ENCODE data around the gene GAPDH. TPM values are rescaled to one million over a fixed set of nuclear protein-coding genes. Genes with fewer than 3 reads are reported as not detected.
"Not testable (repeated sequence)": the region's sequence is repeated elsewhere in the genome, so short reads cannot be mapped to it uniquely, and the experiment has no call there.

The GAPDH gene
- total RNA-seq, 2 experiments from 2014 or later: 5,691 to 5,753 TPM

GRCh38 chr12:6573001-6573400 lies 38.7 kb downstream of the GAPDH start:
- H3K27ac Mint-ChIP-seq: no peak overlapping the region
- H3K27me3 Mint-ChIP-seq: no peaks in the 10 kb centered on the region
- ChIA-PET CTCF (interaction anchor here (0.9 kb wide), 1 partner anchor 19 kb away, joined by 4 read pairs; no protein-coding TSS in a partner anchor), POLR2A (interaction anchor here (1.6 kb wide), 1 partner anchor 33 kb away, joined by 6 read pairs; no protein-coding TSS in a partner anchor)
- H3K36me3 Mint-ChIP-seq (ENCODE audit: low read depth): peaks cover 71% of the 10 kb centered on the region
- no peak overlapping the region for H3K4me3 Mint-ChIP-seq
- peaks cover 47% of the 10 kb centered on the region for H3K4me1 Mint-ChIP-seq
- H3K9me3 Mint-ChIP-seq: no peaks in the 10 kb centered on the region
- no peak for DNase-seq

- POLR2A ChIA-PET: no interaction called here
- Mint-ChIP-seq H3K27ac (peak overlapping the region; percentile 45), H3K4me3 (no peak overlapping the region), H3K36me3 (ENCODE audit: low read depth) (peaks cover 72% of the 10 kb centered on the region), H3K27me3 (no peaks in the 10 kb centered on the region), H3K4me1 (peaks cover 37% of the 10 kb centered on the region), H3K9me3 (no peaks in the 10 kb centered on the region)
- CTCF ChIA-PET: no interaction called here
- no peak for DNase-seq
Observed at GRCh38 chr12:6574576-6575295, 40.4 kb downstream of the GAPDH start.

GRCh38 chr12:6575648-6576047 lies 41.3 kb downstream of the GAPDH start:
- H3K4me1 Mint-ChIP-seq: peaks cover 29% of the 10 kb centered on the region
- POLR2A ChIA-PET: no interaction called here
- H3K36me3 Mint-ChIP-seq (ENCODE audit: low read depth): peaks cover 68% of the 10 kb centered on the region
- CTCF ChIA-PET: no interaction called here
- no peak for DNase-seq
- H3K4me3 Mint-ChIP-seq: no peak overlapping the region
- H3K27me3 Mint-ChIP-seq: no peaks in the 10 kb centered on the region
- peak overlapping the region; percentile 50 for H3K27ac Mint-ChIP-seq
- no peaks in the 10 kb centered on the region for H3K9me3 Mint-ChIP-seq

- peaks cover 4% of the 10 kb centered on the region for H3K4me1 Mint-ChIP-seq
- ChIA-PET POLR2A (no interaction called here), CTCF (no interaction called here)
- no peaks in the 10 kb centered on the region for H3K9me3 Mint-ChIP-seq
- no peak for DNase-seq
- H3K27me3 Mint-ChIP-seq: no peaks in the 10 kb centered on the region
- no peak overlapping the region for H3K4me3 Mint-ChIP-seq
- H3K36me3 Mint-ChIP-seq (ENCODE audit: low read depth): peaks cover 73% of the 10 kb centered on the region
- H3K27ac Mint-ChIP-seq: no peak overlapping the region
Observed at GRCh38 chr12:6582196-6582595, 47.9 kb downstream of the GAPDH start.

GRCh38 chr12:6582959-6583358 lies 48.6 kb downstream of the GAPDH start:
- Mint-ChIP-seq H3K4me3 (no peak overlapping the region), H3K27ac (no peak overlapping the region), H3K4me1 (no peaks in the 10 kb centered on the region), H3K27me3 (no peaks in the 10 kb centered on the region), H3K36me3 (ENCODE audit: low read depth) (peaks cover 73% of the 10 kb centered on the region), H3K9me3 (no peaks in the 10 kb centered on the region)
- CTCF ChIA-PET: interaction anchor here (0.8 to 1.5 kb wide), 3 partner anchors 12 to 170 kb away, joined by 3 to 5 read pairs (median 3); partner anchors contain the start of gene MLF2
- DNase-seq: no peak
- POLR2A ChIA-PET: interaction anchor here (0.6 to 1.5 kb wide), 4 partner anchors 13 to 141 kb away, joined by 3 read pairs; partner anchors contain the start of genes COPS7A and NOP2

- H3K27me3 Mint-ChIP-seq: no peaks in the 10 kb centered on the region
- H3K4me1 Mint-ChIP-seq: no peaks in the 10 kb centered on the region
- no peak for DNase-seq
- peaks cover 67% of the 10 kb centered on the region for H3K36me3 Mint-ChIP-seq (ENCODE audit: low read depth)
- CTCF ChIA-PET: interaction anchor here (1.4 to 1.5 kb wide), 2 partner anchors 14 to 47 kb away, joined by 3 to 5 read pairs; no protein-coding TSS in a partner anchor
- POLR2A ChIA-PET: interaction anchor here (1.5 kb wide), 1 partner anchor 16 kb away, joined by 3 read pairs; the partner anchor contains the start of gene NOP2
- no peaks in the 10 kb centered on the region for H3K9me3 Mint-ChIP-seq
- no peak overlapping the region for H3K27ac Mint-ChIP-seq
- no peak overlapping the region for H3K4me3 Mint-ChIP-seq
Observed at GRCh38 chr12:6584293-6584692, 50.0 kb downstream of the GAPDH start.

DNA sequence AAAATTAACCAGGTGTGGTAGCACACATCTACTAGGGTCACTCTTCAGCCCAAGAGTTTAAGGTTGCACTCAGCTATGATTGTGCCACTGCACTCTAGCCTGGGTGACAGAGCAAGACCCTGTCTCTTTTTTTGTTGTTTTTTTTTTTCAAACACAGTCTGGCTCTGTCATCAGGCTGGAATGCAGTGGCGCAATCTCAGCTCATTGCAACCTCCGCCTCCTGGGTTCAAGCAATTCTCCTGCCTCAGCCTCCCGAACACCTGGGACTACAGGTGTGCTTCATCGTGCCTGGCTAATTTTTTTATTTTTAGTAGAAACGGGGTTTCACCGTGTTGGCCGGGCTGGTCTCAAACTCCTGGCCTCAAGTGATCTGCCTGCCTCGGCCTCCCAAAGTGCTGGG lies 52.3 kb downstream of the GAPDH start:
- POLR2A ChIA-PET, H3K27ac Mint-ChIP-seq, H3K4me1 Mint-ChIP-seq, DNase-seq, H3K4me3 Mint-ChIP-seq, H3K27me3 Mint-ChIP-seq, H3K9me3 Mint-ChIP-seq: not testable (repeated sequence)
- peaks cover 67% of the 10 kb centered on the region for H3K36me3 Mint-ChIP-seq (ENCODE audit: low read depth)
- CTCF ChIA-PET: interaction anchor here (0.9 kb wide), 1 partner anchor 9 kb away, joined by 3 read pairs; no protein-coding TSS in a partner anchor

Other genes with a start within 250 kb of the GAPDH start
- not detected for gene PLEKHG6, start 223.8 kb upstream of the GAPDH start, total RNA-seq
- 10 to 100 TPM; 61.5 to 61.9 TPM for gene TNFRSF1A, start 192.4 kb upstream of the GAPDH start, total RNA-seq
- gene SCNN1A, start 159.0 kb upstream of the GAPDH start, total RNA-seq: 1 to 10 TPM in 1 of 2 experiments, under 1 TPM in 1; 0.78 to 1.3 TPM
- gene LTBR, start 150.4 kb upstream of the GAPDH start, total RNA-seq: under 1 TPM; 0.38 to 0.40 TPM
- 10 to 100 TPM; 39.9 to 43.4 TPM for gene CD27, start 89.6 kb upstream of the GAPDH start, total RNA-seq
- gene TAPBPL, start 82.5 kb upstream of the GAPDH start, total RNA-seq: 10 to 100 TPM; 45.0 to 49.0 TPM
- 10 to 100 TPM; 45.1 to 50.9 TPM for gene VAMP1, start 63.8 kb upstream of the GAPDH start, total RNA-seq
- gene MRPL51, start 41.3 kb upstream of the GAPDH start, total RNA-seq: 100 to 1,000 TPM; 204 to 208 TPM
- gene NCAPD2, start 40.4 kb upstream of the GAPDH start, total RNA-seq: 100 to 1,000 TPM; 153 to 156 TPM
- 10 to 100 TPM; 23.1 to 23.6 TPM for gene IFFO1, start 21.5 kb downstream of the GAPDH start, total RNA-seq
- 10 to 100 TPM; 46.5 to 50.9 TPM for gene NOP2, start 33.8 kb downstream of the GAPDH start, total RNA-seq
- gene CHD4, start 72.9 kb downstream of the GAPDH start, total RNA-seq: 100 to 1,000 TPM; 223 to 234 TPM
- 1 to 10 TPM; 7.8 to 8.0 TPM for gene LPAR5, start 101.4 kb downstream of the GAPDH start, total RNA-seq
- 1 to 10 TPM; 1.8 TPM for gene ACRBP, start 112.9 kb downstream of the GAPDH start, total RNA-seq
- gene ING4, start 128.6 kb downstream of the GAPDH start, total RNA-seq: 10 to 100 TPM; 32.2 to 33.8 TPM
- gene ZNF384, start 154.9 kb downstream of the GAPDH start, total RNA-seq: 10 to 100 TPM; 69.5 to 78.1 TPM
- gene PIANP, start 166.3 kb downstream of the GAPDH start, total RNA-seq: not detected
- gene COPS7A, start 189.5 kb downstream of the GAPDH start, total RNA-seq: 10 to 100 TPM; 28.4 to 29.0 TPM
- gene MLF2, start 218.6 kb downstream of the GAPDH start, total RNA-seq: 100 to 1,000 TPM; 101 to 108 TPM
- gene PTMS, start 231.8 kb downstream of the GAPDH start, total RNA-seq: 10 to 100 TPM; 47.0 to 49.6 TPM
- gene LAG3, start 238.0 kb downstream of the GAPDH start, total RNA-seq: 10 to 100 TPM; 91.9 TPM

Measured in activated CD4-positive, alpha-beta memory T cell treated with anti-CD3 and anti-CD28 coated beads, Interleukin-2, amount 10 ng/mL, durations not matched to agents 7 days and 5 days (primary cell).